HFFc6 (cell line): ENCODE measurements around the gene ADAMTS7. TPM values are rescaled to one million over a fixed set of nuclear protein-coding genes. Genes with fewer than 3 reads are reported as not detected.
A peak's percentile ranks its signal among the peaks of the same experiment; 100 is the strongest.

Experiments
- DNase-seq: peaks from one replicate; pipeline ENCODE4 v3.0.0-alpha.2; 2018
- H3K27ac Mint-ChIP-seq: 2 replicates; pipeline ENCODE4 v1.8.0; 2020; ENCODE audit warnings: mild to moderate bottlenecking, mixed read lengths
- H3K27me3 Mint-ChIP-seq: 2 replicates; pipeline ENCODE4 v1.8.0; 2021; ENCODE audit warnings: mild to moderate bottlenecking, moderate library complexity, mixed read lengths; ENCODE audit not compliant: insufficient read depth
- H3K36me3 Mint-ChIP-seq: 2 replicates; pipeline ENCODE4 v1.8.0; 2021; ENCODE audit warnings: low read depth, mixed read lengths
- H3K4me1 Mint-ChIP-seq: 2 replicates; pipeline ENCODE4 v1.8.0; 2020; ENCODE audit warnings: low read depth, mixed read lengths
- H3K4me3 Mint-ChIP-seq: 2 replicates; pipeline ENCODE4 v1.8.0; 2020; ENCODE audit warnings: mild to moderate bottlenecking, moderate library complexity, mixed read lengths
- H3K9me3 Mint-ChIP-seq: 2 replicates; pipeline ENCODE4 v1.8.0; 2020; ENCODE audit warnings: mild to moderate bottlenecking, mixed read lengths
- total RNA-seq, 6 experiments: library from RNA; stranded (reverse); fragmentation: NEBNext Ultra II Directional; extraction: Animal tissue kit (Norgen Biotek cat#: 25700); gene quantifications; 2 replicates in 1 of 6; 3 replicates in 5 of 6; pipeline ENCODE4 v1.2.3, GENCODE V29; 2021
- TF ChIP-seq, protein P1 (sequence below): fragments of 200-600 bp; sonication (generic); IDR thresholded peaks from 2 replicates; pipeline ENCODE4 v1.5.0; 2021; ENCODE audit warnings: antibody characterized with exemption, mild to moderate bottlenecking

ADAMTS7 gene
- total RNA-seq, 6 experiments from 2014 or later = 0.39 to 0.66 (median 0.59) TPM

GRCh38 chr15:78718837-78719236, 92.4 kb downstream of the ADAMTS7 start:
- no peak overlapping the region for H3K27ac Mint-ChIP-seq
- H3K27me3 Mint-ChIP-seq = peaks cover 11% of the 10 kb centered on the region
- DNase-seq = no peak
- peaks cover 4% of the 10 kb centered on the region; the same call in 1 of the 2 replicates for H3K9me3 Mint-ChIP-seq
- no peaks in the 10 kb centered on the region for H3K36me3 Mint-ChIP-seq
- TF ChIP-seq, protein P1, sequence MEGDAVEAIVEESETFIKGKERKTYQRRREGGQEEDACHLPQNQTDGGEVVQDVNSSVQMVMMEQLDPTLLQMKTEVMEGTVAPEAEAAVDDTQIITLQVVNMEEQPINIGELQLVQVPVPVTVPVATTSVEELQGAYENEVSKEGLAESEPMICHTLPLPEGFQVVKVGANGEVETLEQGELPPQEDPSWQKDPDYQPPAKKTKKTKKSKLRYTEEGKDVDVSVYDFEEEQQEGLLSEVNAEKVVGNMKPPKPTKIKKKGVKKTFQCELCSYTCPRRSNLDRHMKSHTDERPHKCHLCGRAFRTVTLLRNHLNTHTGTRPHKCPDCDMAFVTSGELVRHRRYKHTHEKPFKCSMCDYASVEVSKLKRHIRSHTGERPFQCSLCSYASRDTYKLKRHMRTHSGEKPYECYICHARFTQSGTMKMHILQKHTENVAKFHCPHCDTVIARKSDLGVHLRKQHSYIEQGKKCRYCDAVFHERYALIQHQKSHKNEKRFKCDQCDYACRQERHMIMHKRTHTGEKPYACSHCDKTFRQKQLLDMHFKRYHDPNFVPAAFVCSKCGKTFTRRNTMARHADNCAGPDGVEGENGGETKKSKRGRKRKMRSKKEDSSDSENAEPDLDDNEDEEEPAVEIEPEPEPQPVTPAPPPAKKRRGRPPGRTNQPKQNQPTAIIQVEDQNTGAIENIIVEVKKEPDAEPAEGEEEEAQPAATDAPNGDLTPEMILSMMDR = no peak
- H3K4me1 Mint-ChIP-seq = peaks cover 22% of the 10 kb centered on the region
- no peak overlapping the region for H3K4me3 Mint-ChIP-seq

- H3K4me1 Mint-ChIP-seq = peaks cover 22% of the 10 kb centered on the region
- TF ChIP-seq, protein P1 = no peak
- H3K9me3 Mint-ChIP-seq = peaks cover 4% of the 10 kb centered on the region; the same call in 1 of the 2 replicates
- no peak for DNase-seq
- no peak overlapping the region for H3K4me3 Mint-ChIP-seq
- no peaks in the 10 kb centered on the region for H3K36me3 Mint-ChIP-seq
- peaks cover 14% of the 10 kb centered on the region for H3K27me3 Mint-ChIP-seq
- no peak overlapping the region for H3K27ac Mint-ChIP-seq
These were observed 93.2 kb downstream of the ADAMTS7 start for GRCh38 chr15:78717956-78718656.

DNA sequence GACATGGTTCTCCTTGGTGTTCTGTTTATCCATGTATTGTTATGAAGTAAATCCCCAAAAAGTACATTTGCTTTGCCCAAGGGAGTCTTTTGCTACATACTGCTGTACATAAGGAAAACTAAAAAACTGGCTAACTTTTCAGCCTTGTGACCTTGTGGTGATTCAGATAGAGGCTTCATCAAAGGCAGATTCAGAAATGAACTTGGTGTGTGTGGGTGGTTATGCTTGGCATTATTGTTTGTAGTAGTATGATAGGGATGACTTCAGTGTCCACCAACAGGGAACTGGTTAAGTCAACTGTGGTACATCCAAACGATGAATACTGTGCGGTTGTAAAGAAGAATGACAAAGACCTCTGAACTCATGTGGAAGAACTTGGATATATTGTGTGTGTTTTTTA, 94.6 kb downstream of the ADAMTS7 start:
- no peak overlapping the region for H3K4me3 Mint-ChIP-seq
- H3K27ac Mint-ChIP-seq = no peak overlapping the region
- peaks cover 22% of the 10 kb centered on the region for H3K4me1 Mint-ChIP-seq
- no peak for DNase-seq
- TF ChIP-seq, protein P1 = no peak
- no peaks in the 10 kb centered on the region for H3K36me3 Mint-ChIP-seq
- peaks cover 17% of the 10 kb centered on the region for H3K27me3 Mint-ChIP-seq
- H3K9me3 Mint-ChIP-seq = peaks cover 4% of the 10 kb centered on the region; the same call in 1 of the 2 replicates

DNA sequence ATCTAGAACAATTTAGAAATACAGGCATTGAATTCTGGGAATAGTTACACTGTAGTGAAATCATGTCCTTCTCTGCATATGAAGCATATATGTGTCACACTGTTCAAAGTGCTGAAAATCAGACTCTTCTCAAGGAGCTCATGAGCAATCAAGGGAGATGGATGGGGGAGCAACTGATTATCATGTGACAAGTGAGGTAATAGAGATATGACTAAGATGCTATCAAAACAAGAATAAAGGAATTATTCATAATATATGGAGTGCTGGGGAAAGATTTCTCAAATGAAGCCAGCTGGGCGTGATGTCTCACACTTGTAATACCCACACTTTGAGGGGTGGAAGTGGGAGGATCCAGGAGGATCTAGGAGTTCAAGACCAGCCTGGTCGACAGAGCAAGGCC, 95.3 kb downstream of the ADAMTS7 start:
- Mint-ChIP-seq H3K9me3 (peaks cover 4% of the 10 kb centered on the region; the same call in 1 of the 2 replicates), H3K36me3 (no peaks in the 10 kb centered on the region), H3K4me1 (peaks cover 22% of the 10 kb centered on the region), H3K27me3 (peaks cover 17% of the 10 kb centered on the region), H3K4me3 (no peak overlapping the region), H3K27ac (no peak overlapping the region)
- peak; percentile 57 for DNase-seq
- TF ChIP-seq, protein P1 = no peak

DNA sequence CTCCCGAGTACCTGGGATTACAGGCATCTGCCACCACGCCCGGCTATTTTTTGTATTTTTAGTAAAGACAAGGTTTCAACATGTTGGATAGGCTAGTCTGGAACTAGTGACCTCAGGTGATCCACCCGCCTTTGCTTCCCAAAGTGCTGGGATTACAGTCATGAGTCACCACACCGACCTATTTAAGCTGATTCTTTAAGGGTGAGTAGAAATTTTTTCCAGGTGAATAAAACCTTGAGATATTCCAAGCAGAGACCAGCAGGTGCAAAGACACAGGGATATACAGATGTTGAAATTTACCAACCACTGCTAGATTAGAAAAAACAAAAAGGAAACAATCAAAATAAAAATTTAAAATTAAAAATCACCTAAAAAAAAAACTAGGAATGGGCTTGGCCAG, 95.8 kb downstream of the ADAMTS7 start:
- Mint-ChIP-seq H3K4me1 (peaks cover 22% of the 10 kb centered on the region), H3K4me3 (no peak overlapping the region), H3K27me3 (peaks cover 17% of the 10 kb centered on the region), H3K36me3 (no peaks in the 10 kb centered on the region), H3K9me3 (peaks cover 4% of the 10 kb centered on the region; the same call in 1 of the 2 replicates), H3K27ac (no peak overlapping the region)
- TF ChIP-seq, protein P1 = no peak
- no peak for DNase-seq
